HCT116 (cell line): ENCODE results near the gene GJA10. TPM values are rescaled to one million over a fixed set of nuclear protein-coding genes. Genes with fewer than 3 reads are reported as not detected.

Experiments used
- ATAC-seq: fragments of 200-7000 bp; cut with Tn5 transposase; 2 replicates; pipeline ENCODE4 v1.9.1; 2020; ENCODE audit warnings: mild to moderate bottlenecking, moderate library complexity
- BruUV-seq: library from RNA; stranded (reverse); fragments of 400-500 nt; replicated peaks from 2 replicates; lab custom pipeline; 2021; lab: Mats Ljungman, UMichigan
- CTCF ChIA-PET: fragments of 300-600 bp; sonication (Branson Sonifier 250); formaldehyde crosslinking; loops from one replicate; lab custom pipeline; 2021; ENCODE audit warnings: antibody characterized with exemption; lab: Charles Lee
- POLR2A ChIA-PET: fragments of 300-600, 350-600 bp; sonication (Branson Sonifier 250); formaldehyde crosslinking; loops from one replicate; lab custom pipeline; 2021; ENCODE audit warnings: antibody characterized with exemption; lab: Charles Lee
- RAD21 ChIA-PET, 2 experiments: fragments of 300-600 bp; sonication (Branson Sonifier 250); formaldehyde crosslinking; loops; one replicate each; lab custom pipeline; 2023; ENCODE audit warnings: low total read pairs in 2 of 2; ENCODE audit not compliant: uncharacterized antibody in 2 of 2, unreplicated experiment in 2 of 2, low non-redundant PET in 1 of 2; lab: Charles Lee
- DNase-seq: peaks from one replicate; pipeline ENCODE4 v3.0.0-alpha.2; 2010; ENCODE audit warnings: low read depth, low spot score
- H2AFZ ChIP-seq: fragments of 200-600 bp; shearing (Covaris generic), sonication (generic); 2 replicates; pipeline ENCODE4 v1.6.1; 2017; ENCODE audit warnings: low read depth, mixed run types, mixed read lengths, antibody characterized with exemption, low read length; ENCODE audit not compliant: poor library complexity, severe bottlenecking
- H3K27ac ChIP-seq: 2 replicates; pipeline ENCODE4 v1.5.1; 2012; ENCODE audit warnings: low read depth, low read length
- H3K27me3 ChIP-seq: fragments of 200-600 bp; sonication (generic); 2 replicates; pipeline ENCODE4 v1.6.1; 2016; ENCODE audit warnings: mixed run types, low read length, mixed read lengths; ENCODE audit not compliant: insufficient read depth
- H3K36me3 ChIP-seq, 2 experiments: fragments of 200-500 bp in 1 of 2; fragments of 200-600 bp in 1 of 2; sonication (Bioruptor generic) in 1 of 2; sonication (generic) in 1 of 2; 2 replicates each; pipeline versions ENCODE4 v1.5.1 to v1.6.1; 2014 to 2016; ENCODE audit warnings: low read length in 2 of 2, inconsistent platforms in 1 of 2, mixed read lengths in 1 of 2, mixed run types in 1 of 2; ENCODE audit not compliant: insufficient read depth in 2 of 2, control insufficient read depth in 1 of 2
- H3K4me1 ChIP-seq, 2 experiments: fragments of 200-600 bp in 1 of 2; sonication (generic) in 1 of 2; 2 replicates each; pipeline versions ENCODE4 v1.5.1 to v1.6.1; 2012 to 2017; ENCODE audit warnings: low read length in 2 of 2, inconsistent platforms in 1 of 2, mild to moderate bottlenecking in 1 of 2, mixed read lengths in 1 of 2, mixed run types in 1 of 2, moderate library complexity in 1 of 2; ENCODE audit not compliant: insufficient read depth in 2 of 2, control insufficient read depth in 1 of 2
- H3K4me2 ChIP-seq: fragments of 200-600 bp; sonication (generic); 2 replicates; pipeline ENCODE4 v1.6.1; 2017; ENCODE audit warnings: mixed run types, low read length, mixed read lengths
- H3K4me3 ChIP-seq, 2 experiments: fragments of 200-600 bp in 1 of 2; sonication (generic) in 1 of 2; replicated peaks in 1 of 2; 2 replicates each; pipeline ENCODE4 v1.5.1; 2011 to 2016; ENCODE audit warnings: low read length in 2 of 2, control low read depth in 1 of 2, low read depth in 1 of 2, mild to moderate bottlenecking in 1 of 2, mixed read lengths in 1 of 2, mixed run types in 1 of 2
- H3K79me2 ChIP-seq: fragments of 200-600 bp; sonication (generic); 2 replicates; pipeline ENCODE4 v1.6.1; 2017; ENCODE audit warnings: mild to moderate bottlenecking, mixed run types, low read length, moderate library complexity, mixed read lengths; ENCODE audit not compliant: insufficient read depth
- H3K9ac ChIP-seq: fragments of 200-600 bp; sonication (generic); 2 replicates; pipeline ENCODE4 v1.6.1; 2016; ENCODE audit warnings: low read length, mixed read lengths
- H3K9me2 ChIP-seq: fragments of 200-600 bp; sonication (generic), shearing (Covaris generic); 2 replicates; pipeline ENCODE4 v1.6.1; 2017; ENCODE audit warnings: mixed run types, mild to moderate bottlenecking, moderate library complexity; ENCODE audit not compliant: insufficient read depth
- H3K9me3 ChIP-seq, 2 experiments: fragments of 200-500 bp in 1 of 2; fragments of 200-600 bp in 1 of 2; sonication (Bioruptor generic) in 1 of 2; sonication (generic) in 1 of 2; 2 replicates each; pipeline ENCODE4 v1.6.1; 2014 to 2017; ENCODE audit warnings: low read length in 2 of 2, mixed read lengths in 2 of 2, inconsistent platforms in 1 of 2, low read depth in 1 of 2, mild to moderate bottlenecking in 1 of 2, mixed run types in 1 of 2, moderate library complexity in 1 of 2; ENCODE audit not compliant: control insufficient read depth in 1 of 2, insufficient read depth in 1 of 2
- H4K20me1 ChIP-seq: fragments of 200-600 bp; sonication (generic), shearing (Covaris generic); 2 replicates; pipeline ENCODE4 v1.6.1; 2017; ENCODE audit warnings: mixed run types, mild to moderate bottlenecking, moderate library complexity; ENCODE audit not compliant: insufficient read depth
- CBX3 ChIP-seq: IDR thresholded peaks from 2 replicates; pipeline ENCODE4 v1.6.1; 2012; ENCODE audit warnings: low read depth
- ELF1 ChIP-seq: IDR thresholded peaks from 2 replicates; pipeline ENCODE4 v1.6.1; 2012; ENCODE audit warnings: low read depth, borderline replicate concordance
- EZH2 ChIP-seq: fragments of 200-600 bp; sonication (generic); IDR thresholded peaks from 2 replicates; pipeline ENCODE4 v1.6.1; 2017; ENCODE audit warnings: antibody characterized with exemption, mixed run types
- EZH2phosphoT487 ChIP-seq: fragments of 200-600 bp; IDR thresholded peaks from 2 replicates; pipeline ENCODE4 v1.6.1; 2018; ENCODE audit warnings: antibody characterized with exemption, borderline replicate concordance
- POLR2AphosphoS5 ChIP-seq: IDR thresholded peaks from 2 replicates; pipeline ENCODE4 v1.6.1; 2011; ENCODE audit warnings: mild to moderate bottlenecking, low read depth, low read length, moderate library complexity
- RAD21 ChIP-seq: IDR thresholded peaks from 2 replicates; pipeline ENCODE4 v1.6.1; 2012; ENCODE audit warnings: low read depth, mild to moderate bottlenecking
- SIN3A ChIP-seq: IDR thresholded peaks from 2 replicates; pipeline ENCODE4 v1.6.1; 2012; ENCODE audit warnings: low read depth
- SRF ChIP-seq: IDR thresholded peaks from 2 replicates; pipeline ENCODE4 v1.6.1; 2012; ENCODE audit warnings: low read depth
- TCF7L2 ChIP-seq: IDR thresholded peaks from 2 replicates; pipeline ENCODE4 v1.7.0; 2011; ENCODE audit warnings: borderline replicate concordance, inconsistent platforms; ENCODE audit not compliant: insufficient read depth, insufficient read length; ENCODE audit errors: extremely low read depth
- YY1 ChIP-seq: IDR thresholded peaks from 2 replicates; pipeline ENCODE4 v1.6.1; 2011; ENCODE audit warnings: low read length, low read depth, moderate library complexity, mild to moderate bottlenecking; ENCODE audit not compliant: insufficient replicate concordance; ENCODE audit errors: extremely low read depth
- ZFX ChIP-seq: fragments of 450-650 bp; IDR thresholded peaks from 2 replicates; pipeline ENCODE4 v1.6.1; 2017
- ZNF274 ChIP-seq: fragments of 200-500 bp; sonication (Bioruptor generic); IDR thresholded peaks from 2 replicates; pipeline ENCODE4 v1.6.1; 2014; ENCODE audit warnings: mild to moderate bottlenecking, low read depth, low read length, inconsistent platforms
- intact Hi-C: fragments of 100-400 bp; cut with micrococcal nuclease; formaldehyde crosslinking; loops from 2 replicates; pipeline ENCODE4 v1.10.0; 2022
- total RNA-seq: library from RNA; stranded (reverse); gene quantifications from one replicate; pipeline ENCODE4 v1.2.1, GENCODE V29; 2021; ENCODE audit not compliant: unreplicated experiment
- TF ChIP-seq, protein P1 (sequence below): IDR thresholded peaks from 2 replicates; pipeline ENCODE4 v1.6.1; 2011; ENCODE audit warnings: mild to moderate bottlenecking, low read length, moderate library complexity; ENCODE audit not compliant: insufficient replicate concordance; ENCODE audit errors: extremely low read depth
- TF ChIP-seq, protein P2 (sequence below), 3 experiments: fragments of 200-600 bp in 1 of 3; sonication (generic) in 1 of 3; IDR thresholded peaks in 2 of 3; conservative IDR thresholded peaks in 1 of 3; 2 replicates each; pipeline ENCODE4 v1.5.1; 2012 to 2017; ENCODE audit warnings: low read depth in 2 of 3, low read length in 2 of 3, antibody characterized with exemption in 1 of 3, borderline replicate concordance in 1 of 3, control low read depth in 1 of 3, mild to moderate bottlenecking in 1 of 3, mixed read lengths in 1 of 3, mixed run types in 1 of 3, moderate library complexity in 1 of 3; ENCODE audit not compliant: insufficient read depth in 1 of 3

GJA10 gene
- total RNA-seq, 1 experiment from 2014 or later, result not detected

DNA sequence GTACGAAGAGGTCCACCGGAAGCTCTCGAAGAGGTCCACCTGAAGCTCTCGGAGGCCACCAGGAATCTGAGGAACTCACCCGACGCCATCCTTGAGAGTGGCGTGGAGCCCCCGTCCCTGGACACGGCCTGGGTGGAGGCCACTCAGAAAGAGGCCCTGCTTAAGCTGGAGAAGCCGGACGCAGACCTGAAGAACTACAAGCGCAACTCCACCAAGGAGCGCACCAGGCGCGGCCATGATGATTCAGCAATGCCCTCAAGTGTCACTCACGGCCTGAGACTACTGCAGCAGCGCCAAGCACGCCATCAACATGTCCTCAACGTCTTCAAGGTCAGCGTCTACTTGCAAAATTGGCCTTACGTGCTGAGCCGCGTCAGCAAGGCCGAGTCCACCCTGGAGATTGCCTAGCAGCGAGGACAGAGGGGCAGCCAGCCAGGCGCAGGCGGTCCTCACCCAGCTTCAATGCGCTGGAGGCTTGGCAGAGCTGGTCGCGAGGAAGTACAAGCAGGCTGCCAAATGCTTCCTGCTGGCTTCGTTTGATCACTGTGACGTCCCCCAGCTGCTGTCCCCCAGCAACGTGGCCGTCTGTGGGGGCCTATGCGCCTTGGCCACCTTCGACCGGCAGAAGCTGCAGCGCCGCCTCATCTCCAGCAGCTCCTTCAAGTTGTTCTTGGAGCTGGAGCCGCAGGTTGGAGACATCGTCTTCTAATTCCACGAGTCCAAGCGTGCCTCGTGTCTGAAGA, 7.7 kb upstream of the GJA10 start (continued):
- TF ChIP-seq, protein P1, sequence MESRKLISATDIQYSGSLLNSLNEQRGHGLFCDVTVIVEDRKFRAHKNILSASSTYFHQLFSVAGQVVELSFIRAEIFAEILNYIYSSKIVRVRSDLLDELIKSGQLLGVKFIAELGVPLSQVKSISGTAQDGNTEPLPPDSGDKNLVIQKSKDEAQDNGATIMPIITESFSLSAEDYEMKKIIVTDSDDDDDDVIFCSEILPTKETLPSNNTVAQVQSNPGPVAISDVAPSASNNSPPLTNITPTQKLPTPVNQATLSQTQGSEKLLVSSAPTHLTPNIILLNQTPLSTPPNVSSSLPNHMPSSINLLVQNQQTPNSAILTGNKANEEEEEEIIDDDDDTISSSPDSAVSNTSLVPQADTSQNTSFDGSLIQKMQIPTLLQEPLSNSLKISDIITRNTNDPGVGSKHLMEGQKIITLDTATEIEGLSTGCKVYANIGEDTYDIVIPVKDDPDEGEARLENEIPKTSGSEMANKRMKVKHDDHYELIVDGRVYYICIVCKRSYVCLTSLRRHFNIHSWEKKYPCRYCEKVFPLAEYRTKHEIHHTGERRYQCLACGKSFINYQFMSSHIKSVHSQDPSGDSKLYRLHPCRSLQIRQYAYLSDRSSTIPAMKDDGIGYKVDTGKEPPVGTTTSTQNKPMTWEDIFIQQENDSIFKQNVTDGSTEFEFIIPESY, result no peak
- TF ChIP-seq SRF (no peak), POLR2AphosphoS5 (no peak)
- TF ChIP-seq, all 23 proteins: peak for 0

DNA sequence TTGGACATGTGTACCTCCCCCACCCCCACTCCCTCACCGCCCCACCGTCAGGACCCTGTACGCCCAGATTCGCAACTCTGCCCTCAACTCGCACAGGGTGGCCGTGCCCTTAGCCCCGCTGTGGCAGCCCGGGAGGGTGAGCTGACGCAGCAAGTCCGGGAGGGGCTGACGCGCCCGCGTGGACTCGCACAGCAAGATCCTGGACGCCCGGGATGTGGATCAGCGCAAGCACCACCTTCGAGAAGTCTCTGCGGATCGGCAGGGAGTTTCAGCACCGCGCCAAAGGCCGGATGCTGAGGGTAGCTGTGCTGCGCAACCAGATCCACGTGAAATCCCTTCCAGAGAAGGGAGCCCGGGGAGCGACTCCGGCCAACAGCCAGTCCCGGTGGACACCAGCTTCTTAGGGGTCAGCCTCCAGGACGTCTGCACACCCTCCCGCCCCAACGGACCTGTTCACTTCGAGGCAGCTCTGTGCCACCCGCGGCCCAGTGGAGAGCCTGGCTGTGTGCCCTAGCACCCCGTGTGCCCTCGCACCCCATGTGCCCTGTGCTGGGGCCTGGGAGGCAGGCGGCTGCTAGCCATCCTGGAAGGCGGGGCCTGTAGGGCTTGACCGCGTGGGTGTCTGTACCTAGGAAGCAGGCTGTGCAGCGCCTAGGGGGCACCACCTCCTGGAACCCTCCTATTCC, 6.7 kb upstream of the GJA10 start:
- H4K20me1 ChIP-seq, result no peaks in the 10 kb centered on the region
- H3K36me3 ChIP-seq, result no peaks in the 10 kb centered on the region
- ChIA-PET CTCF (no interaction called here), POLR2A (no interaction called here), RAD21 (no interaction called here)
- no peak overlapping the region for H2AFZ ChIP-seq
- ATAC-seq (peak; percentile 74), DNase-seq (no peak)
- intact Hi-C loops, result no loop called here
- no peak overlapping the region for H3K4me2 ChIP-seq
- H3K27ac ChIP-seq, result no peak overlapping the region
- BruUV-seq, result no TSS peak
- no peaks in the 10 kb centered on the region for H3K9me2 ChIP-seq
- H3K79me2 ChIP-seq, result no peaks in the 10 kb centered on the region
- no peaks in the 10 kb centered on the region for H3K27me3 ChIP-seq
- no peaks in the 10 kb centered on the region for H3K9me3 ChIP-seq
- no peak overlapping the region for H3K4me3 ChIP-seq
- no peaks in the 10 kb centered on the region for H3K4me1 ChIP-seq
- H3K9ac ChIP-seq, result no peak overlapping the region
- TF ChIP-seq RAD21, result no peak
- TF ChIP-seq EZH2phosphoT487, result no peak
- TF ChIP-seq, protein P2, sequence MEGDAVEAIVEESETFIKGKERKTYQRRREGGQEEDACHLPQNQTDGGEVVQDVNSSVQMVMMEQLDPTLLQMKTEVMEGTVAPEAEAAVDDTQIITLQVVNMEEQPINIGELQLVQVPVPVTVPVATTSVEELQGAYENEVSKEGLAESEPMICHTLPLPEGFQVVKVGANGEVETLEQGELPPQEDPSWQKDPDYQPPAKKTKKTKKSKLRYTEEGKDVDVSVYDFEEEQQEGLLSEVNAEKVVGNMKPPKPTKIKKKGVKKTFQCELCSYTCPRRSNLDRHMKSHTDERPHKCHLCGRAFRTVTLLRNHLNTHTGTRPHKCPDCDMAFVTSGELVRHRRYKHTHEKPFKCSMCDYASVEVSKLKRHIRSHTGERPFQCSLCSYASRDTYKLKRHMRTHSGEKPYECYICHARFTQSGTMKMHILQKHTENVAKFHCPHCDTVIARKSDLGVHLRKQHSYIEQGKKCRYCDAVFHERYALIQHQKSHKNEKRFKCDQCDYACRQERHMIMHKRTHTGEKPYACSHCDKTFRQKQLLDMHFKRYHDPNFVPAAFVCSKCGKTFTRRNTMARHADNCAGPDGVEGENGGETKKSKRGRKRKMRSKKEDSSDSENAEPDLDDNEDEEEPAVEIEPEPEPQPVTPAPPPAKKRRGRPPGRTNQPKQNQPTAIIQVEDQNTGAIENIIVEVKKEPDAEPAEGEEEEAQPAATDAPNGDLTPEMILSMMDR (IDR thresholded peaks at IDR 0.05 in 2 of 3, conservative IDR thresholded peaks at IDR 0.05 in 1 of 3; ENCODE audit: borderline replicate concordance in 1 of 3, insufficient read depth in 1 of 3, low read depth in 2 of 3, low read length in 2 of 3), result no peak
- TF ChIP-seq SRF, result no peak
- TF ChIP-seq ELF1, result no peak
- no peak for TF ChIP-seq ZNF274
- TF ChIP-seq TCF7L2, result no peak
- no peak for TF ChIP-seq YY1
- no peak for TF ChIP-seq SIN3A
- no peak for TF ChIP-seq EZH2
- no peak for TF ChIP-seq ZFX
- no peak for TF ChIP-seq CBX3
